Neuron (in vitro differentiated cells): ENCODE measurements around the gene FUNDC2.
"Not testable (repeated sequence)": the region's sequence is repeated elsewhere in the genome, so short reads cannot be mapped to it uniquely, and the experiment has no call there.

Source experiments
- H2AFZ ChIP-seq: one replicate; pipeline ENCODE4 v1.6.1; 2013; ENCODE audit warnings: low read depth, mild to moderate bottlenecking, inconsistent platforms, low read length, moderate library complexity
- H3K27me3 ChIP-seq: one replicate; pipeline ENCODE4 v1.6.1; 2013; ENCODE audit warnings: low read length; ENCODE audit not compliant: insufficient read depth
- H3K36me3 ChIP-seq: one replicate; pipeline ENCODE4 v1.6.1; 2013; ENCODE audit warnings: low read length; ENCODE audit not compliant: insufficient read depth
- H3K4me1 ChIP-seq: one replicate; pipeline ENCODE4 v1.6.1; 2013; ENCODE audit warnings: low read length; ENCODE audit not compliant: insufficient read depth
- H3K4me3 ChIP-seq: 2 replicates; pipeline ENCODE4 v1.5.1; 2013; ENCODE audit warnings: mild to moderate bottlenecking, low read length, moderate library complexity
- H3K9me3 ChIP-seq: one replicate; pipeline ENCODE4 v1.6.1; 2013; ENCODE audit warnings: low read length

The FUNDC2 gene

DNA sequence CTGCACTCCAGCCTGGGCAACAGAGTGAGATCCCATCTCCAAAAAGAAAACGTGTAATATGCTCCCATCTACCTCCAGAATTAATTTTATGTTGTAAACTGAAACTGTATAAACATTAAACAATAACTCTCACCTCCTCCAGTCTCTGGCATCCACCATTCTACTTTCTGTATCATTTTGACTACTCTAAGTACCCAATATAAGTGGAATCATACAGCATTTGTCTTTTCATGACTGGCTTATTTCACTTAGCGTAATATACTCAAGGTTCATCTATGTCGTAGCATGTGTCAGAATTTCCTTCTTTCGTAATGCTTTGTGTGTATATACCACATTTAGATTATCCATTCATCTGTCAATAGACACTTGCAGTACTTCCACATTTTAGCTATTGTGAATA is 24.8 kb upstream of the FUNDC2 start:
- no peak overlapping the region for H2AFZ ChIP-seq
- H3K27me3 ChIP-seq: no peaks in the 10 kb centered on the region
- H3K36me3 ChIP-seq: no peaks in the 10 kb centered on the region
- no peak overlapping the region for H3K4me3 ChIP-seq
- H3K9me3 ChIP-seq: no peaks in the 10 kb centered on the region
- no peaks in the 10 kb centered on the region for H3K4me1 ChIP-seq

- H3K36me3 ChIP-seq: no peaks in the 10 kb centered on the region
- H3K27me3 ChIP-seq: no peaks in the 10 kb centered on the region
- no peaks in the 10 kb centered on the region for H3K4me1 ChIP-seq
- H3K4me3 ChIP-seq: no peak overlapping the region
- H3K9me3 ChIP-seq: no peaks in the 10 kb centered on the region
- H2AFZ ChIP-seq: no peak overlapping the region
Measured at GRCh38 chrX:155005190-155005589, 21.5 kb upstream of the FUNDC2 start.

DNA sequence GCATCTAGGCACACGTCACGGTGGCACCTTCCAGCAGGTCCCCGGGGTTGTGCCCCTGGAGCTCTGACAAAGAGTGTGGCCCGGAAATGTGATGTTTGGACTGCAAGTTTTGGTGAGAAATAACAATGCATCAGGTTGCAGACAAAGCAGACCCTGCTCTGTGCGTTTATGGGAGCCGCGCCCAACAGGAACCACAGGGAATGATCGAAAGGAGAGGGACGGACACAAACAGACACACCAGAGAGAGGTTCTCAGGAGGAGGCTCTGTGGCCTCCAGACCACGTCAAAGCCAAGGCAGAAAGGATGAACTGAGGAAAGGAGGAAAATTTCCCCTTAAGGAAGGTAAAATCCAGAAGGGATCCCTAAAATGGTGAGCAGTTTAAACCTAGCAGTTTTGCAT is 20.3 kb upstream of the FUNDC2 start:
- H3K4me3 ChIP-seq, H3K9me3 ChIP-seq, H3K4me1 ChIP-seq, H3K27me3 ChIP-seq, H2AFZ ChIP-seq, H3K36me3 ChIP-seq: not testable (repeated sequence)

- not testable (repeated sequence) for H3K4me1 ChIP-seq, H3K27me3 ChIP-seq, H3K36me3 ChIP-seq, H2AFZ ChIP-seq, H3K4me3 ChIP-seq, H3K9me3 ChIP-seq
Measured at GRCh38 chrX:155006913-155007671, 19.6 kb upstream of the FUNDC2 start.

DNA sequence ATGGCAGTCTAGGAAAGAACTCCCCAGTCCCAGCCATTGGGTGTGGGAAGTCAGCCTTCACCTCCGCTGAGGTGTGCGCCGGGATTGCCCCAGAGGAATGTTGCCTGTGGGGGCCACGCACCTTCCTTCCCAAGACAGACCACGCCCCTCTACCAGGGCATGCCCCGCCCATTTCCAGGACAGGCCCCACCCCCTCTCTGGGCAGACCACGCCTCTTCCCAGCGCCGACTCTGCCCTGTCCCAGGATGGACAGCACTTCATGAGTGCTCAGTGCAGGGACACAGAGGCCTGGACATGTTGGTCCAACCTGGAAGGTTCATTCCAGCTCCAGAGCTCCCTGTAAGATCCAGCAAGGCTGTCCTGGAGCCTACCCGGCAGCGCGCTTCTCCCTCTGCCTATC is 18.1 kb upstream of the FUNDC2 start:
- not testable (repeated sequence) for H3K4me3 ChIP-seq, H3K9me3 ChIP-seq, H2AFZ ChIP-seq, H3K4me1 ChIP-seq, H3K27me3 ChIP-seq, H3K36me3 ChIP-seq

DNA sequence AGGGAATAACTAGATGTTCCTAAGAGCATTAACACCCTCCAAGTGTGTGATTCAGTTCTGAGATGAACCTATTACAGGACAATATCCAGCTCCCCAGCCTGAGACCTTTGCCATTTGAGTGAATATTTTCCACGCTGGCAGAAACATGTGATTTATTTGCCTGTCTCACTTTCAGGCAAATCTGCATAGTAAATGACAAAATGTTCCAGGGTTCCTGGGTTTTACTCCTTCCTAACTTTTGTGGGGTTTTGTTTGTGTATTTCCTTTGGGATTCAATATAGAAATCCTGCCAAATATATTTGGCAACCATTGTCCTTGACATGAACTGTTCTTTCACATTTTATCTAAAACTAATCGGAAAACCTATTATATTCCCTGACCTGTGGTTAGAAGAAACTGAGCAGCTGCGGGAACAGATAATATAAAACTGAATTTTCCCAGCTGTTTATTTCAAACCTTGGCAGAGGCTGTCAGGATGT is 16.6 kb upstream of the FUNDC2 start:
- Histone ChIP-seq H3K36me3 (no peaks in the 10 kb centered on the region), H3K27me3 (no peaks in the 10 kb centered on the region), H3K9me3 (no peaks in the 10 kb centered on the region), H3K4me1 (no peaks in the 10 kb centered on the region), H2AFZ (no peak overlapping the region), H3K4me3 (no peak overlapping the region)

DNA sequence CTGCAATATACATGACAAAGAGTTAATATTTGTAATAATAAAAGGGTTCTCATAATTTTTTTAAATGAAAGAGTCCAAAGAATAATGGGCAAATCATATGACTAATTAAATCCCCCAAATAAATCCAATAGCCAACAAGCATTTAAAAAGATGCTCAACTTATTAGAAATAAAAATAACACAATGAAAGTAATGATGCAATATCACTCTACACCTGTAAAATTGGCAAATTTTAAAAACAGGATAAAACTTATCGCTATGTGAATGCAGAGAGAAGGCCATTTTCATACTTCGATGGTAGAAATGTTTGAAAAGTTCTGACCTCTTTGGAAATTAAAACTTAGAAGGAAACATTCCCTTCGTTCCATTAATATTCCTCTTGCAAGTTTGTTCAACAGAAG is 6.1 kb upstream of the FUNDC2 start:
- Histone ChIP-seq H2AFZ (no peak overlapping the region), H3K4me3 (no peak overlapping the region), H3K4me1 (no peaks in the 10 kb centered on the region), H3K36me3 (no peaks in the 10 kb centered on the region), H3K27me3 (no peaks in the 10 kb centered on the region), H3K9me3 (no peaks in the 10 kb centered on the region)

DNA sequence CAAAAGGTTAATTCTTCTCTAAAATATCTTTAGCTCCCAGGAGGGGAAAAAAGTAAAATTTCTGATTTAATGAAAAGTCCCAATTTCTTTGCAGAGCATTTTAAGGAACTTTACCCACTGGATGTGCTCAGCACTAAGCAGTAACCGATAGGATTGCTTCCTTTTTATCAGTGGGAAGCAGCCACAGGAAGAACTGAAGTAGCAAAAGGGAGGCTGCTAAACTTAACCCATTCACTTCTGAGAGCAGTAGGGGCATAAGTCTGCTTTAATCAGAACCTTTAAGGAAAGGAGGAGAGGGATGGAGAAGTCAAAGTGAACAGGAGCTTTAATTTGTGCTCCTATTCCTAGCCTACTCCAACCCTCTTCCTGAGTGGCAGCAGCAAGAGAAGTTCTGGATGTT is 4.1 kb upstream of the FUNDC2 start, which contains the start of gene F8:
F8 (minus strand) TSS at position 139 of the 400 bp plus-strand sequence. CDS start 171 bp downstream, outside the sequence.
- H3K4me1 ChIP-seq: no peaks in the 10 kb centered on the region
- no peaks in the 10 kb centered on the region for H3K9me3 ChIP-seq
- H2AFZ ChIP-seq: no peak within 1 kb of the TSS
- H3K4me3 ChIP-seq: no peak within 1 kb of the TSS
- no peaks in the 10 kb centered on the region for H3K36me3 ChIP-seq
- H3K27me3 ChIP-seq: no peaks in the 10 kb centered on the region

- H3K4me3 ChIP-seq: no peak overlapping the region
Measured at GRCh38 chrX:155023907-155024833, 2.5 kb upstream of the FUNDC2 start.

DNA sequence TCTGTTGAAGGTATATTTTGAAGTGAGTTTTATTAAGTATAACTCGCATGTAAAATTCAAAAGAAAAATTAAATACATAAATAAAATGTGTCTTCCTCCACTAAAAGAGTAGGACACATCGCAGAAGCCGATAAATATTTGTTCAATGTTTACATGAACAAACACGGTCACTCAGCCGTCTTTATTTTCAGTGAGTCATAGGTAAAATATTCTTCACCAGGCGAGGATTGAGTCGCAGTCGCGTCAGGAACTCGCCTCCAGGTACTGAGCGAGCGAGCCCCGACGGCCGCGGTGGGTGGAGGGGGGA is 271 bp upstream of the FUNDC2 start:
- Histone ChIP-seq H2AFZ (peak overlapping the region; percentile 46), H3K27me3 (no peaks in the 10 kb centered on the region), H3K36me3 (no peaks in the 10 kb centered on the region), H3K4me3 (peak overlapping the region; percentile 60), H3K4me1 (no peaks in the 10 kb centered on the region), H3K9me3 (no peaks in the 10 kb centered on the region)

More at GRCh38 chrX:155023907-155024833, 2.5 kb upstream of the FUNDC2 start:
- Histone ChIP-seq H3K9me3 (no peaks in the 10 kb centered on the region), H3K36me3 (no peaks in the 10 kb centered on the region), H3K27me3 (no peaks in the 10 kb centered on the region), H3K4me1 (no peaks in the 10 kb centered on the region), H2AFZ (no peak overlapping the region)

GRCh38 chrX:155027509-155028066 is 944 bp downstream of the FUNDC2 start:
- Histone ChIP-seq H3K4me3 (peak overlapping the region; percentile 60), H3K4me1 (no peaks in the 10 kb centered on the region), H2AFZ (peak overlapping the region; percentile 21), H3K9me3 (no peaks in the 10 kb centered on the region), H3K27me3 (no peaks in the 10 kb centered on the region), H3K36me3 (no peaks in the 10 kb centered on the region)

DNA sequence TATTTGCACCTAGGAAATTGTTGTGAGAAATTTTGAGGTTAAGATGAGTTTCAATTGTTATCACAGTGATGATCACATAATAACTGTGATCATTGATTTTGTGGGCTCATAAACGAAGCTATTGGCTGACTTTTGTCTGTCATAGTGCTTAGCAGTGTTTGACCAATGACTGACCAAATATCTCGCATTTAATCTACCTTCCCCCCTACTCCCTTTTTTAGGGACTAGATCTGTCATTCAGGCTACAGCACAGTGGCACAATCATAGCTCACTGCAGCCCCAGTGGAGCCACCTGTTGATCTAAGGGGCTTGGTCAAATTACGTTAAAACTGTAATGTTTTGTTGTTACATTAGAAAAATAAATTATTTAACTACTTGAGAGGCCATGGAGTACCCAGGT is 1.5 kb downstream of the FUNDC2 start:
- H3K4me1 ChIP-seq: no peaks in the 10 kb centered on the region
- peak overlapping the region; percentile 60 for H3K4me3 ChIP-seq
- no peaks in the 10 kb centered on the region for H3K36me3 ChIP-seq
- H3K9me3 ChIP-seq: no peaks in the 10 kb centered on the region
- H3K27me3 ChIP-seq: no peaks in the 10 kb centered on the region
- no peak overlapping the region for H2AFZ ChIP-seq

- Histone ChIP-seq H3K4me1 (no peaks in the 10 kb centered on the region), H3K36me3 (no peaks in the 10 kb centered on the region), H3K9me3 (no peaks in the 10 kb centered on the region), H3K4me3 (no peak overlapping the region), H2AFZ (no peak overlapping the region), H3K27me3 (no peaks in the 10 kb centered on the region)
Measured at GRCh38 chrX:155028877-155029291, 2.2 kb downstream of the FUNDC2 start.
